ENCODE data around the gene RPUSD4.

- TF ChIP-seq CTCF (IDR thresholded peaks at IDR 0.05; ENCODE audit: low read depth, low read length) (no peak), POLR2A (IDR thresholded peaks at IDR 0.05; ENCODE audit: extremely low read depth, insufficient read length) (no peak), MYC (IDR thresholded peaks at IDR 0.05; ENCODE audit: low read depth, low read length) (no peak), MAX (IDR thresholded peaks at IDR 0.05; ENCODE audit: low read depth, low read length) (no peak)
Measured at GRCh38 chr11:126232683-126233082, 21.2 kb upstream of the RPUSD4 start.

Measured in NB4 (cell line).